IMR-90 (cell line): ENCODE measurements around the gene ZNF764. TPM values are rescaled to one million over a fixed set of nuclear protein-coding genes. Genes with fewer than 3 reads are reported as not detected.

Source experiments
- ATAC-seq: fragments of 200-7000 bp; cut with Tn5 transposase; 2 replicates; pipeline ENCODE4 v1.9.1; 2020; ENCODE audit warnings: low read depth, mild to moderate bottlenecking, moderate library complexity
- BruUV-seq: library from RNA; stranded (reverse); fragments of 400-500 nt; replicated peaks from 2 replicates; lab custom pipeline; 2021; lab: Mats Ljungman, UMichigan
- CTCF ChIA-PET: fragments of 300-600 bp; formaldehyde crosslinking; extraction: SDS; loops from one replicate; lab custom pipeline; 2021; ENCODE audit warnings: antibody characterized with exemption; lab: Yijun Ruan, JAX
- POLR2A ChIA-PET: fragments of 300-600 bp; sonication (Branson Sonifier 250); formaldehyde crosslinking; loops from one replicate; lab custom pipeline; 2022; ENCODE audit warnings: antibody characterized with exemption; ENCODE audit not compliant: unreplicated experiment; lab: Charles Lee
- DNase-seq: peaks from one replicate; pipeline ENCODE4 v3.0.0; 2013
- H2AFZ ChIP-seq: replicated peaks from 2 replicates; pipeline ENCODE3; 2013; ENCODE audit warnings: low read length, mild to moderate bottlenecking; ENCODE audit not compliant: poor library complexity
- H2AK5ac ChIP-seq: 2 replicates; pipeline ENCODE4 v1.6.1; 2013; ENCODE audit warnings: low read depth, low read length, inconsistent platforms
- H2AK9ac ChIP-seq: replicated peaks from 2 replicates; pipeline ENCODE3; 2013; ENCODE audit warnings: mild to moderate bottlenecking, low read depth, low read length, moderate library complexity; ENCODE audit not compliant: poor library complexity
- H2BK120ac ChIP-seq: 2 replicates; pipeline ENCODE4 v1.6.1; 2013; ENCODE audit warnings: low read depth, low read length, inconsistent platforms
- H2BK15ac ChIP-seq: 3 replicates; pipeline ENCODE4 v1.6.1; 2013; ENCODE audit warnings: low read depth, low read length, inconsistent platforms
- H2BK20ac ChIP-seq: 2 replicates; pipeline ENCODE4 v1.6.1; 2013; ENCODE audit warnings: low read depth, mild to moderate bottlenecking, inconsistent platforms, low read length, moderate library complexity
- H2BK5ac ChIP-seq: 2 replicates; pipeline ENCODE4 v1.6.1; 2013; ENCODE audit warnings: mild to moderate bottlenecking, low read depth, low read length, inconsistent platforms; ENCODE audit not compliant: poor library complexity, severe bottlenecking
- H3K14ac ChIP-seq: replicated peaks from 2 replicates; pipeline ENCODE4 v1.6.1; 2013; ENCODE audit warnings: low read depth, low read length, inconsistent platforms
- H3K18ac ChIP-seq: 2 replicates; pipeline ENCODE4 v1.6.1; 2013; ENCODE audit warnings: low read depth, low read length, control low read depth
- H3K23ac ChIP-seq: 2 replicates; pipeline ENCODE4 v1.6.1; 2013; ENCODE audit warnings: low read depth, low read length, inconsistent platforms
- H3K27ac ChIP-seq: 2 replicates; pipeline ENCODE4 v1.5.1; 2013; ENCODE audit warnings: mild to moderate bottlenecking, control low read depth, low read length; ENCODE audit not compliant: insufficient read depth
- H3K27me3 ChIP-seq: 2 replicates; pipeline ENCODE4 v1.6.1; 2013; ENCODE audit warnings: low read length; ENCODE audit not compliant: control insufficient read depth, insufficient read depth
- H3K36me3 ChIP-seq: 2 replicates; pipeline ENCODE4 v1.6.1; 2013; ENCODE audit warnings: low read length, mixed read lengths; ENCODE audit not compliant: control insufficient read depth, insufficient read depth
- H3K4ac ChIP-seq: 2 replicates; pipeline ENCODE4 v1.6.1; 2013; ENCODE audit warnings: low read depth, low read length, inconsistent platforms
- H3K4me1 ChIP-seq: 2 replicates; pipeline ENCODE4 v1.6.1; 2013; ENCODE audit warnings: low read length, mixed read lengths; ENCODE audit not compliant: control insufficient read depth, insufficient read depth
- H3K4me2 ChIP-seq: 2 replicates; pipeline ENCODE4 v1.6.1; 2013; ENCODE audit warnings: low read depth, mild to moderate bottlenecking, control low read depth, low read length, moderate library complexity
- H3K4me3 ChIP-seq: 2 replicates; pipeline ENCODE4 v1.5.1; 2013; ENCODE audit warnings: low read depth, mild to moderate bottlenecking, control low read depth, low read length, moderate library complexity; ENCODE audit not compliant: insufficient read depth
- H3K56ac ChIP-seq: 2 replicates; pipeline ENCODE4 v1.6.1; 2013; ENCODE audit warnings: low read length, inconsistent platforms; ENCODE audit not compliant: insufficient read depth; ENCODE audit errors: extremely low read depth
- H3K79me1 ChIP-seq, 2 experiments: 2 replicates each; pipeline ENCODE4 v1.6.1; 2013; ENCODE audit warnings: low read length in 2 of 2, inconsistent platforms in 1 of 2, low read depth in 1 of 2
- H3K9ac ChIP-seq: 2 replicates; pipeline ENCODE4 v1.6.1; 2013; ENCODE audit warnings: low read depth, low read length, control low read depth
- H3K9me1 ChIP-seq: 2 replicates; pipeline ENCODE4 v1.6.1; 2013; ENCODE audit warnings: low read length, inconsistent platforms; ENCODE audit not compliant: insufficient read depth
- H3K9me3 ChIP-seq: 2 replicates; pipeline ENCODE4 v1.6.1; 2013; ENCODE audit warnings: low read length; ENCODE audit not compliant: control insufficient read depth, insufficient read depth
- H4K20me1 ChIP-seq: 2 replicates; pipeline ENCODE4 v1.6.1; 2013; ENCODE audit warnings: low read length, inconsistent platforms; ENCODE audit not compliant: insufficient read depth
- H4K5ac ChIP-seq: 2 replicates; pipeline ENCODE4 v1.6.1; 2013; ENCODE audit warnings: mild to moderate bottlenecking, low read depth, low read length, control low read depth
- H4K8ac ChIP-seq, 2 experiments: 2 replicates each; pipeline ENCODE4 v1.6.1; 2013; ENCODE audit warnings: low read depth in 2 of 2, low read length in 2 of 2, control low read depth in 1 of 2, inconsistent platforms in 1 of 2
- H4K91ac ChIP-seq: 2 replicates; pipeline ENCODE4 v1.6.1; 2013; ENCODE audit warnings: low read depth, low read length, inconsistent platforms; ENCODE audit not compliant: insufficient read depth
- BHLHE40 ChIP-seq: fragments of 150-350 bp; IDR thresholded peaks from 2 replicates; pipeline ENCODE4 v1.6.1; 2016; ENCODE audit warnings: mild to moderate bottlenecking, low read depth, low read length
- CEBPB ChIP-seq: IDR thresholded peaks from 2 replicates; pipeline ENCODE4 v1.6.1; 2012; ENCODE audit warnings: low read depth, low read length, improper control_type of control experiment
- ELK1 ChIP-seq: fragments of 150-350 bp; IDR thresholded peaks from 2 replicates; pipeline ENCODE4 v1.6.1; 2016; ENCODE audit warnings: low read depth, mild to moderate bottlenecking, low read length, moderate library complexity, borderline replicate concordance
- FOS ChIP-seq: fragments of 150-350 bp; IDR thresholded peaks from 2 replicates; pipeline ENCODE4 v1.6.1; 2016; ENCODE audit warnings: low read depth, low read length
- MAZ ChIP-seq: IDR thresholded peaks from 2 replicates; pipeline ENCODE4 v1.6.1; 2012; ENCODE audit warnings: low read depth, mild to moderate bottlenecking, low read length, improper control_type of control experiment, moderate library complexity, borderline replicate concordance
- NFE2L2 ChIP-seq: fragments of 150-350 bp; IDR thresholded peaks from 2 replicates; pipeline ENCODE4 v1.6.1; 2016; ENCODE audit warnings: low read depth, mild to moderate bottlenecking, low read length
- RAD21 ChIP-seq: IDR thresholded peaks from 2 replicates; pipeline ENCODE4 v1.6.1; 2012; ENCODE audit warnings: low read length, improper control_type of control experiment
- RCOR1 ChIP-seq: IDR thresholded peaks from 2 replicates; pipeline ENCODE4 v1.6.1; 2012; ENCODE audit warnings: mild to moderate bottlenecking, low read length, improper control_type of control experiment; ENCODE audit not compliant: insufficient replicate concordance
- SMC3 ChIP-seq: fragments of 150-350 bp; IDR thresholded peaks from 2 replicates; pipeline ENCODE4 v1.6.1; 2016; ENCODE audit warnings: low read depth, mild to moderate bottlenecking, antibody characterized with exemption, low read length, moderate library complexity
- WGBS, 2 experiments: methylation state at CpG; one replicate each; pipeline versions ENCODE4 v1.1.5 to v1.1.7; 2013; ENCODE audit warnings: missing lambda C conversion rate in 2 of 2; ENCODE audit not compliant: insufficient read length in 1 of 2; ENCODE audit errors: extremely low coverage in 2 of 2; 5-methylcytosine and 5-hydroxymethylcytosine counted together
- dilution Hi-C: fragments of 300-500 bp; cut with HindIII; formaldehyde crosslinking; loops from one replicate; pipeline ENCODE4 v1.14.3; 2018; ENCODE audit warnings: low sequenced_read_pairs; ENCODE audit not compliant: unreplicated experiment
- in situ Hi-C: fragments of 300-500 bp; cut with MboI; formaldehyde crosslinking; loops from 3 replicates; pipeline ENCODE4 v1.14.3; 2019; ENCODE audit warnings: low sequenced_read_pairs, inconsistent platforms, mixed read lengths
- intact Hi-C: fragments of 100-400 bp; cut with micrococcal nuclease; formaldehyde crosslinking; loops from 2 replicates; pipeline ENCODE4 v1.10.0; 2022
- polyA plus RNA-seq, 3 experiments: library from polyadenylated mRNA; depleted of rRNA; stranded (reverse); fragments of >200 nt; gene quantifications; 2 replicates each; pipeline ENCODE4 v1.2.3, GENCODE V29; 2012; ENCODE audit warnings: low replicate concordance in 1 of 3
- total RNA-seq: library from RNA; depleted of rRNA; stranded (reverse); fragments of >200 nt; gene quantifications from 2 replicates; pipeline ENCODE4 v1.2.3, GENCODE V29; 2012

ZNF764 gene
- total and polyA plus RNA-seq, 2 of the 4 experiments (the other 2 are of a cell fraction), result 2.2 to 4.6 TPM

- TF ChIP-seq SMC3, result no peak
- no peak for TF ChIP-seq RAD21
- TF ChIP-seq MAZ, result peak; percentile 47; the same call in 1 of the 2 replicates
Measured at GRCh38 chr16:30585400-30586191, 27.4 kb upstream of the ZNF764 start, which contains the start of gene ZNF785 (continued).

- in situ Hi-C loops, result no loop called here
- Histone ChIP-seq H2BK5ac (peak overlapping the region; percentile 66), H3K9ac (peak overlapping the region; percentile 80), H4K91ac (peak overlapping the region; percentile 50), H4K20me1 (no peaks in the 10 kb centered on the region), H3K27me3 (no peaks in the 10 kb centered on the region), H3K36me3 (peaks cover 24% of the 10 kb centered on the region), H3K4me3 (peak overlapping the region; percentile 58), H4K8ac (peak overlapping the region; percentile 78 to 100), H3K27ac (peak overlapping the region; percentile 82), H2AK5ac (peak overlapping the region; percentile 87), H4K5ac (peak overlapping the region; percentile 18), H3K18ac (peak overlapping the region; percentile 37; the same call in 1 of the 2 replicates), H3K9me3 (no peaks in the 10 kb centered on the region), H2BK20ac (no peak overlapping the region), H3K4me2 (peak overlapping the region; percentile 96), H3K79me1 (peaks cover 18 to 51% of the 10 kb centered on the region in 2 experiments), H3K4ac (peak overlapping the region; percentile 85), H2BK120ac (peak overlapping the region; percentile 28; the same call in 1 of the 2 replicates), H3K9me1 (no peaks in the 10 kb centered on the region), H3K56ac (peak overlapping the region; percentile 72; the same call in 1 of the 2 replicates), H2AFZ (peak overlapping the region; percentile 99), H3K4me1 (peaks cover 3% of the 10 kb centered on the region; the same call in 1 of the 2 replicates), H3K23ac (peak overlapping the region; percentile 77), H2AK9ac (peak overlapping the region; percentile 97), H2BK15ac (no peak overlapping the region), H3K14ac (peak overlapping the region; percentile 92)
- CTCF ChIA-PET, result interaction anchor here (0.8 kb wide), 1 partner anchor 13 kb away, joined by 3 read pairs; no protein-coding TSS in a partner anchor
- WGBS, 2 experiments, result no CpG with 5 or more reads among the region's 23 CpGs
- intact Hi-C loops, result loop anchor here (1.0 to 2.0 kb wide), 2 partner anchors 27 to 50 kb away; partner anchors contain the start of genes ZNF747 and ZNF764
- no peak for TF ChIP-seq RCOR1
- TF ChIP-seq NFE2L2, result no peak
- TF ChIP-seq BHLHE40, result no peak
- TF ChIP-seq ELK1, result no peak
- no peak for TF ChIP-seq FOS
- TF ChIP-seq CEBPB, result no peak
- TF ChIP-seq RAD21, result no peak
- TF ChIP-seq MAZ, result no peak
- ATAC-seq, result no peak
- no peak for DNase-seq
- BruUV-seq, result no TSS peak
- POLR2A ChIA-PET, result no interaction called here
- dilution Hi-C loops, result no loop called here
Measured at GRCh38 chr16:30585022-30585399, 26.8 kb upstream of the ZNF764 start.
